K562 (cell line): Measurements from ENCODE around the gene MRPL9. TPM values are rescaled to one million over a fixed set of nuclear protein-coding genes. Genes with fewer than 3 reads are reported as not detected.

Experiments
- ATAC-seq: fragments of 200-7000 bp; cut with Tn5 transposase; 3 replicates; pipeline ENCODE4 v1.9.1; 2020; ENCODE audit warnings: moderate library complexity
- BruUV-seq: library from RNA; stranded (reverse); fragments of 400-500 nt; replicated peaks from 2 replicates; lab custom pipeline; 2021; lab: Mats Ljungman, UMichigan
- CTCF ChIA-PET: fragments of 300-600 bp; formaldehyde crosslinking; extraction: SDS; loops from one replicate; lab custom pipeline; 2021; ENCODE audit warnings: low intra/inter-chr PET ratio; lab: Yijun Ruan, JAX
- POLR2A ChIA-PET: fragments of 300-600, 350-650 bp; sonication (Branson Sonifier 250); formaldehyde crosslinking; extraction: SDS; loops from one replicate; lab custom pipeline; 2021; ENCODE audit warnings: antibody characterized with exemption, inconsistent platforms; lab: Yijun Ruan, JAX
- DNase-seq, 4 experiments: peaks; one replicate each; pipeline versions ENCODE4 v3.0.0 to v3.0.0-alpha.2; 2011 to 2018; ENCODE audit warnings: low spot score in 3 of 4, mixed read lengths in 3 of 4; ENCODE audit errors: extremely low read depth in 1 of 4
- FAIRE-seq: peaks from 2 replicates; lab custom pipeline; 2011; peaks lifted over from hg19 to GRCh38; lab: Jason Lieb, UNC
- H2AFZ ChIP-seq: 2 replicates; pipeline ENCODE4 v1.6.0; 2011; ENCODE audit warnings: low read depth, low read length, control low read depth, inconsistent platforms
- H3K27ac ChIP-seq: fragments of 200-600 bp; 3 replicates; pipeline ENCODE4 v1.8.0; 2011; ENCODE audit warnings: low read depth, mild to moderate bottlenecking, control low read depth, inconsistent platforms, low read length, moderate library complexity, mixed read lengths; ENCODE audit errors: extremely low read depth
- H3K27me3 ChIP-seq, 2 experiments: fragments of 300-600 bp in 1 of 2; 2 replicates in 1 of 2; 3 replicates in 1 of 2; pipeline versions ENCODE4 v1.6.0 to v1.8.0; 2011; ENCODE audit warnings: inconsistent platforms in 2 of 2, low read length in 2 of 2, mild to moderate bottlenecking in 1 of 2, mixed read lengths in 1 of 2, moderate library complexity in 1 of 2; ENCODE audit not compliant: control insufficient read depth in 2 of 2, insufficient read depth in 2 of 2
- H3K36me3 ChIP-seq: fragments of 300-600 bp; 3 replicates; pipeline ENCODE4 v1.8.0; 2011; ENCODE audit warnings: mild to moderate bottlenecking, low read length, inconsistent platforms; ENCODE audit not compliant: control insufficient read depth, insufficient read depth
- H3K4me1 ChIP-seq, 2 experiments: fragments of 200-600 bp in 1 of 2; replicated peaks in 1 of 2; 2 replicates in 1 of 2; 3 replicates in 1 of 2; pipeline versions ENCODE4 v1.5.1 to v1.8.0; 2011; ENCODE audit warnings: inconsistent platforms in 2 of 2, low read length in 2 of 2, mild to moderate bottlenecking in 1 of 2, mixed read lengths in 1 of 2, moderate library complexity in 1 of 2; ENCODE audit not compliant: control insufficient read depth in 2 of 2, insufficient read depth in 2 of 2
- H3K4me2 ChIP-seq: 2 replicates; pipeline ENCODE4 v1.6.1; 2011; ENCODE audit warnings: low read length, control low read depth, inconsistent platforms, mixed read lengths; ENCODE audit not compliant: insufficient read depth
- H3K4me3 ChIP-seq: fragments of 200-600 bp; sonication (generic), shearing (Covaris generic); 2 replicates; pipeline ENCODE4 v1.5.1; 2016; ENCODE audit warnings: control low read depth, inconsistent platforms
- H3K79me2 ChIP-seq: fragments of 200-600 bp; 3 replicates; pipeline ENCODE4 v1.8.0; 2011; ENCODE audit warnings: low read length, inconsistent platforms; ENCODE audit not compliant: control insufficient read depth, insufficient read depth
- H3K9ac ChIP-seq, 2 experiments: 2 replicates each; pipeline versions ENCODE4 v1.6.0 to v1.6.1; 2011; ENCODE audit warnings: low read depth in 2 of 2, low read length in 2 of 2, control low read depth in 1 of 2, inconsistent platforms in 1 of 2, mild to moderate bottlenecking in 1 of 2, mixed read lengths in 1 of 2; ENCODE audit not compliant: insufficient read depth in 1 of 2
- H3K9me1 ChIP-seq: one replicate; pipeline ENCODE4 v1.6.0; 2011; ENCODE audit warnings: inconsistent platforms, mild to moderate bottlenecking, low read length, moderate library complexity; ENCODE audit not compliant: control insufficient read depth, insufficient read depth
- H3K9me3 ChIP-seq: replicated peaks from 2 replicates; pipeline ENCODE4 v1.5.1; 2011; ENCODE audit warnings: low read depth, low read length, inconsistent platforms; ENCODE audit not compliant: control insufficient read depth, insufficient read depth
- H4K20me1 ChIP-seq: replicated peaks from 2 replicates; pipeline ENCODE4 v1.6.1; 2011; ENCODE audit warnings: low read length, inconsistent platforms, mixed read lengths; ENCODE audit not compliant: control insufficient read depth, insufficient read depth
- HDAC3 ChIP-seq: fragments of 450-650 bp; IDR thresholded peaks from 2 replicates; pipeline ENCODE4 v1.6.1; 2018; ENCODE audit warnings: borderline replicate concordance, mild to moderate bottlenecking, moderate library complexity; ENCODE audit not compliant: partially characterized antibody
- HNRNPH1 ChIP-seq: fragments of 200-400 bp; formaldehyde crosslinking; optimal IDR thresholded peaks from 2 replicates; pipeline ENCODE3; 2017; ENCODE audit warnings: low read depth, mild to moderate bottlenecking, low read length, moderate library complexity
- HOXB6 ChIP-seq: fragments of 250-450 bp; sonication (Bioruptor Pico); IDR thresholded peaks from 2 replicates; pipeline ENCODE4 v1.5.1; 2022; ENCODE audit warnings: mild to moderate bottlenecking, borderline replicate concordance
- PYGO2 ChIP-seq: fragments of 450-650 bp; IDR thresholded peaks from 2 replicates; pipeline ENCODE4 v1.6.1; 2016; ENCODE audit warnings: mild to moderate bottlenecking, missing genetic modification characterization, moderate library complexity, missing compliant biosample characterization
- RUNX1 ChIP-seq: sonication (generic); IDR thresholded peaks from 2 replicates; pipeline ENCODE4 v1.6.1; 2016; ENCODE audit warnings: antibody characterized with exemption, low read depth
- SRSF1 ChIP-seq: fragments of 200-400 bp; formaldehyde crosslinking; IDR thresholded peaks from 2 replicates; pipeline ENCODE4 v1.6.1; 2017; ENCODE audit warnings: mild to moderate bottlenecking, low read depth, low read length, moderate library complexity
- ZNF232 ChIP-seq: sonication (generic); formaldehyde crosslinking; IDR thresholded peaks from 2 replicates; pipeline ENCODE4 v1.8.0; 2022; ENCODE audit warnings: mild to moderate bottlenecking, missing genetic modification reagents
- WGBS: fragments of 100-300 bp; shearing (Covaris generic); methylation state at CpG from one replicate; pipeline ENCODE4 v1.1.6; 2016; ENCODE audit warnings: low coverage, mixed read lengths; ENCODE audit not compliant: insufficient coverage; ENCODE audit errors: missing lambda C conversion rate; 5-methylcytosine and 5-hydroxymethylcytosine counted together
- in situ Hi-C: fragments of 300-500 bp; cut with MboI; formaldehyde crosslinking; loops from 4 replicates; pipeline ENCODE4 v1.15.0; 2018; ENCODE audit warnings: inconsistent platforms, mixed read lengths
- intact Hi-C: fragments of 100-400 bp; cut with micrococcal nuclease; formaldehyde crosslinking; loops from 2 replicates; pipeline ENCODE4 v1.14.2; 2022
- polyA plus RNA-seq, 8 experiments: library from polyadenylated mRNA; depleted of rRNA in 4 of 8; stranded (reverse) in 5 of 8; unstranded in 3 of 8; fragments of >200 nt; fragmentation: Nextera tagmentation in 2 of 8; fragmentation: Illumina TruSeq in 1 of 8; extraction: Ambion mirVana in 2 of 8; extraction: Trizol in 1 of 8; gene quantifications; 2 replicates each; pipeline versions ENCODE4 v1.2.1 to v1.2.3, GENCODE V29; 2011 to 2014; ENCODE audit warnings: inconsistent platforms in 1 of 8, missing spikeins in 1 of 8
- total RNA-seq, 7 experiments: library from RNA; depleted of rRNA in 6 of 7; stranded (reverse); fragments of >200 nt in 6 of 7; fragmentation: Illumina TruSeq in 2 of 7; extraction: Trizol in 2 of 7; gene quantifications; 2 replicates each; pipeline versions ENCODE4 v1.2.1 to v1.2.3, GENCODE V29; 2011 to 2021; ENCODE audit warnings: low replicate concordance in 1 of 7
- TF ChIP-seq, protein P1 (sequence below): fragments of 150-350 bp; IDR thresholded peaks from 2 replicates; pipeline ENCODE4 v1.6.1; 2014; ENCODE audit warnings: low read depth, mild to moderate bottlenecking, low read length, borderline replicate concordance
- TF ChIP-seq, protein P2 (sequence below), 3 experiments: fragments of 200-800 bp in 1 of 3; sonication (Bioruptor generic) in 1 of 3; sonication (generic) in 1 of 3; formaldehyde crosslinking in 1 of 3; IDR thresholded peaks; 2 replicates each; pipeline versions ENCODE4 v1.6.1 to v1.8.0; 2016 to 2022; ENCODE audit warnings: mild to moderate bottlenecking in 2 of 3, missing compliant biosample characterization in 2 of 3, missing genetic modification characterization in 2 of 3, missing genetic modification reagents in 1 of 3
- TF ChIP-seq, protein P3 (sequence below): fragments of 250-450 bp; sonication (Bioruptor Pico); IDR thresholded peaks from 2 replicates; pipeline ENCODE4 v1.5.0; 2021; ENCODE audit warnings: mild to moderate bottlenecking, moderate library complexity

MRPL9 gene
- total and polyA plus RNA-seq, 9 of the 15 experiments (the other 6 are each of a cell fraction or from before 2014, with no cell fraction given) = 38.0 to 162 (median 111) TPM

DNA sequence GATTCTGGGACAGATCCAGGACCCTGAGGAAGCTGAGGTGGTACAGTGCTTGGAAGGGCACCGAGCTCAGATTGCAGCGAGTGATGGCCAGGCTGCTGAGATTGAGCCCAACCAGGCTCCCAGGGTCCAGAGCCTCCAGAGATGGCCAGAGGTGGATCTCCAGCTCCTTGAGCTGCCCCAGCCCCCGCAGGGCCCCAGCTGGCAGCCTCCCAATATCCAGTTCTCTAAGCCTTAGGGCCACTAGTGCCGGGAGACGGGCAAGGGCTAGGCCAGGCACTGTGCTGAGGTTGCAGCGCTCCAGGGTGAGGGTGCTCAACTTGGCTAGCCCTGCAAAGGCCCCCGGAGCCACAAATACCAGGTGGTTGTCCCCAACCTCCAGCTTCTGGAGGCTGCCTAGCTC is 38.5 kb upstream of the MRPL9 start:
- Histone ChIP-seq H3K9me1 (no peaks in the 10 kb centered on the region), H3K4me1 (peaks cover 0 to 8% of the 10 kb centered on the region in 2 experiments; a peak in 1 of 5 replicates), H3K27ac (no peak overlapping the region), H3K9ac (no peak overlapping the region), H3K4me3 (no peak overlapping the region), H3K36me3 (no peaks in the 10 kb centered on the region), H3K9me3 (no peaks in the 10 kb centered on the region), H3K27me3 (peaks cover 54 to 85% of the 10 kb centered on the region in 2 experiments), H4K20me1 (peaks cover 19% of the 10 kb centered on the region), H3K79me2 (no peaks in the 10 kb centered on the region), H3K4me2 (no peak overlapping the region), H2AFZ (no peak overlapping the region)
- no TSS peak for BruUV-seq
- in situ Hi-C loops = no loop called here
- 5% methylated on average over 7 of the region's 7 CpGs for WGBS
- no peak for DNase-seq
- TF ChIP-seq, protein P1, sequence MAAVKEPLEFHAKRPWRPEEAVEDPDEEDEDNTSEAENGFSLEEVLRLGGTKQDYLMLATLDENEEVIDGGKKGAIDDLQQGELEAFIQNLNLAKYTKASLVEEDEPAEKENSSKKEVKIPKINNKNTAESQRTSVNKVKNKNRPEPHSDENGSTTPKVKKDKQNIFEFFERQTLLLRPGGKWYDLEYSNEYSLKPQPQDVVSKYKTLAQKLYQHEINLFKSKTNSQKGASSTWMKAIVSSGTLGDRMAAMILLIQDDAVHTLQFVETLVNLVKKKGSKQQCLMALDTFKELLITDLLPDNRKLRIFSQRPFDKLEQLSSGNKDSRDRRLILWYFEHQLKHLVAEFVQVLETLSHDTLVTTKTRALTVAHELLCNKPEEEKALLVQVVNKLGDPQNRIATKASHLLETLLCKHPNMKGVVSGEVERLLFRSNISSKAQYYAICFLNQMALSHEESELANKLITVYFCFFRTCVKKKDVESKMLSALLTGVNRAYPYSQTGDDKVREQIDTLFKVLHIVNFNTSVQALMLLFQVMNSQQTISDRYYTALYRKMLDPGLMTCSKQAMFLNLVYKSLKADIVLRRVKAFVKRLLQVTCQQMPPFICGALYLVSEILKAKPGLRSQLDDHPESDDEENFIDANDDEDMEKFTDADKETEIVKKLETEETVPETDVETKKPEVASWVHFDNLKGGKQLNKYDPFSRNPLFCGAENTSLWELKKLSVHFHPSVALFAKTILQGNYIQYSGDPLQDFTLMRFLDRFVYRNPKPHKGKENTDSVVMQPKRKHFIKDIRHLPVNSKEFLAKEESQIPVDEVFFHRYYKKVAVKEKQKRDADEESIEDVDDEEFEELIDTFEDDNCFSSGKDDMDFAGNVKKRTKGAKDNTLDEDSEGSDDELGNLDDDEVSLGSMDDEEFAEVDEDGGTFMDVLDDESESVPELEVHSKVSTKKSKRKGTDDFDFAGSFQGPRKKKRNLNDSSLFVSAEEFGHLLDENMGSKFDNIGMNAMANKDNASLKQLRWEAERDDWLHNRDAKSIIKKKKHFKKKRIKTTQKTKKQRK = no peak
- TF ChIP-seq ZNF232 (CRISPR knock-in tag) (no peak), PYGO2 (tag) (no peak), RUNX1 (no peak), SRSF1 (no peak), HDAC3 (no peak), HNRNPH1 (no peak), HOXB6 (CRISPR knock-in tag) (no peak)
- TF ChIP-seq, protein P2, sequence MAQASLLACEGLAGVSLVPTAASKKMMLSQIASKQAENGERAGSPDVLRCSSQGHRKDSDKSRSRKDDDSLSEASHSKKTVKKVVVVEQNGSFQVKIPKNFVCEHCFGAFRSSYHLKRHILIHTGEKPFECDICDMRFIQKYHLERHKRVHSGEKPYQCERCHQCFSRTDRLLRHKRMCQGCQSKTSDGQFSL (CRISPR knock-in tag; IDR thresholded peaks at IDR 0.05) = no peak
- TF ChIP-seq, protein P2 (tag; IDR thresholded peaks at IDR 0.05) = no peak
- TF ChIP-seq, protein P3, sequence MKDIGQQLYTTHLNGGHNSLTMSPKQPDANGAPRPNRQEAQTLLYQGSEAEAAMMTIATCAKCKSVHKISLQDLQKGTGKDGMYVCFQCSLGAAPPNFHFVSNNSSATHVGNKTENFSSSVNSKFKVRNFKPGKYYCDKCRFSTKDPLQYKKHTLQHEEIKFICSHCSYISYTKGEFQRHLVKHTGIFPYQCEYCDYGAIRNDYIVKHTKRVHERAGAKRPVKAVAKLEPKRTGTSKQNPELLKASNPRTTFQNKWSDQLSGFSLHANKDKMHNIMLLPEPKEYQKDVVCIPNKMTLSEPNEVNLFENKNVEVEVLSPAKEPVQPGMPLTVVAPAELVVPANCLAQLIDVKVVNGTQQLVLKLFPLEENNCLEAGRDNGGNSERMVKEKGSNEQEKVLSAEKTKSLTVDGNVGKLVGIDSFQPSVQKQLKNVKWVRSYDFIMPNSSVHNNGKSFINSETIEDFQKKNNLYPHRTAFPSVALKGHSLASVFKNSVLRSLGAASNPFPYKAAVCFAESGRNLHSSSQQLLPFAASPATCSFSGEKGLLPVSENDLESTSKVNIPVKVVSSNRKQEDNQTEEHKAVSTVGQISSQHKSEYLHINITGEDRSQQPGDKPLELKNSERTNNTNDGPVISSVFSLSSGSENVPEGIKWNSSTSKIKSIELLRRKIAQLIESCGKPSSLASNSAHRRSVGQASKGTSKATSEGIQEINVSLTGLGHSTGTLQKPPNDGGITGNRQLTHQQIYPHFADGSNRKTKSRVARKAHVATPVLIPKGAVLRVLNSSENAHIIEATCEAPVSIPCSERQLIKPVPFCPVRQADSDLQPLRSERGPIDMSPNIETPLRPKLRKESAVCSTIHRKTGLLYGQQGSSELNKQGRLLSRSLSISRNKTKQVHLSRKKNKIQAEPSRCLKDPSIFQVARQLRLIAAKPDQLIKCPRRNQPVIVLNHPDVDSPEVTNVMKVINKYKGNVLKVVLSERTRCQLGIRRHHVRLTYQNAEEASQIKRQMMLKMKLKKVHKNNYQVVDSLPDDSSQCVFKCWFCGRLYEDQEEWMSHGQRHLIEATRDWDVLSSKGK (CRISPR knock-in tag) = no peak
- intact Hi-C loops = no loop called here
- CTCF ChIA-PET = no interaction called here
- no peak for ATAC-seq
- POLR2A ChIA-PET = interaction anchor here (0.5 to 1.8 kb wide), 4 partner anchors 12 to 25 kb away, joined by 3 to 9 read pairs (median 4); partner anchors contain the start of gene TDRKH
- no peak for FAIRE-seq
